Muscle of leg (tissue), 16 donors: ENCODE results near the gene NUB1. TPM values are rescaled to one million over a fixed set of nuclear protein-coding genes. Genes with fewer than 3 reads are reported as not detected.
"Not testable (repeated sequence)": the region's sequence is repeated elsewhere in the genome, so short reads cannot be mapped to it uniquely, and the experiment has no call there.

Source experiments
- DNase-seq: peaks from one replicate; pipeline ENCODE4 v3.0.0; 2013
- H3K27ac ChIP-seq: one replicate; pipeline ENCODE4 v1.5.1; 2013; ENCODE audit warnings: mild to moderate bottlenecking, low read length, control low read depth
- H3K27me3 ChIP-seq: one replicate; pipeline ENCODE4 v1.6.1; 2013; ENCODE audit warnings: low read length; ENCODE audit not compliant: control insufficient read depth, insufficient read depth
- H3K36me3 ChIP-seq: one replicate; pipeline ENCODE4 v1.6.1; 2013; ENCODE audit warnings: low read length; ENCODE audit not compliant: control insufficient read depth, insufficient read depth
- H3K4me1 ChIP-seq: one replicate; pipeline ENCODE4 v1.6.1; 2013; ENCODE audit warnings: low read length; ENCODE audit not compliant: control insufficient read depth, insufficient read depth
- H3K4me3 ChIP-seq: one replicate; pipeline ENCODE4 v1.5.1; 2013; ENCODE audit warnings: low read length, control low read depth
- H3K9me3 ChIP-seq: replicated peaks from 2 replicates; pipeline ENCODE4 v1.6.1; 2013; ENCODE audit warnings: low read depth, low read length; ENCODE audit not compliant: control insufficient read depth
- WGBS: methylation state at CpG from one replicate; pipeline ENCODE4 v1.1.5; 2013; ENCODE audit warnings: missing lambda C conversion rate; ENCODE audit not compliant: insufficient coverage; 5-methylcytosine and 5-hydroxymethylcytosine counted together
- long read RNA-seq, 11 donors: transcript quantifications; one replicate each; lab custom pipeline, GENCODE V29; 2026
- polyA plus RNA-seq, 8 donors: library from polyadenylated mRNA; unstranded; fragments of 120-200 nt; gene quantifications; one replicate each; pipeline versions ENCODE4 v1.2.1 to v1.2.3, GENCODE V29; 2013; ENCODE audit warnings: inconsistent platforms in 1 of 8, low replicate concordance in 1 of 8; ENCODE audit not compliant: insufficient read length in 8 of 8, insufficient read depth in 1 of 8
- total RNA-seq: library from RNA; stranded (reverse); fragments of 120-200 nt; gene quantifications from one replicate; pipeline ENCODE4 v1.2.4, GENCODE V29; 2013

Gene NUB1
- total RNA-seq (25.6 TPM), polyA plus RNA-seq (10 to 100 TPM; 29.2 to 40.6 (median 33.2) TPM)
- long read RNA-seq, donor 1, partial matches to known transcripts = 0 of 1 reads
- long read RNA-seq, donor 1, other reads (novel, unspliced or antisense) = 0 of 1 reads
- long read RNA-seq, donor 2 = 0 reads
- long read RNA-seq, donor 3 = 0 reads
- long read RNA-seq, donor 4, partial matches to known transcripts = 0 of 2 reads
- long read RNA-seq, donor 4, other reads (novel, unspliced or antisense) = 0 of 2 reads
- long read RNA-seq, donor 5, transcript NUB1-203 (9 exons, 1,703 nt) = major isoform, 7 of 26 reads
- long read RNA-seq, donor 5, partial matches to known transcripts = 17 of 26 reads
- long read RNA-seq, donor 5, other reads (novel, unspliced or antisense) = 0 of 26 reads
- long read RNA-seq, donor 6, partial matches to known transcripts = 0 of 3 reads
- long read RNA-seq, donor 6, other reads (novel, unspliced or antisense) = 0 of 3 reads
- long read RNA-seq, donor 7, partial matches to known transcripts = 0 of 1 reads
- long read RNA-seq, donor 7, other reads (novel, unspliced or antisense) = 0 of 1 reads
- long read RNA-seq, donor 8, partial matches to known transcripts = 0 of 2 reads
- long read RNA-seq, donor 8, other reads (novel, unspliced or antisense) = 0 of 2 reads
- long read RNA-seq, donor 9, partial matches to known transcripts = 5 of 6 reads
- long read RNA-seq, donor 9, other reads (novel, unspliced or antisense) = 0 of 6 reads
- long read RNA-seq, donor 10, partial matches to known transcripts = 6 of 8 reads
- long read RNA-seq, donor 10, other reads (novel, unspliced or antisense) = 0 of 8 reads
- long read RNA-seq, donor 11 = 0 reads

GRCh38 chr7:151341357-151342101 lies at the start of gene NUB1:
Gene NUB1, plus strand, starts transcription at chr7:151341812. Its CDS starts 3,538 bp downstream, at chr7:151345350.
- WGBS = under 1% methylated on average over 50 of the region's 72 CpGs
- peak; percentile 91 for DNase-seq
- Histone ChIP-seq H3K4me1 (peaks cover 8% of the 10 kb centered on the region), H3K4me3 (peak within 1 kb of the TSS; percentile 56), H3K27ac (peak within 1 kb of the TSS; percentile 77), H3K9me3 (no peaks in the 10 kb centered on the region), H3K36me3 (peaks cover 13% of the 10 kb centered on the region), H3K27me3 (no peaks in the 10 kb centered on the region)

GRCh38 chr7:151292850-151293249 lies 48.8 kb upstream of the NUB1 start:
- Histone ChIP-seq H3K27me3 (peaks cover 12% of the 10 kb centered on the region), H3K4me3 (no peak overlapping the region), H3K36me3 (no peaks in the 10 kb centered on the region), H3K27ac (no peak overlapping the region), H3K4me1 (no peaks in the 10 kb centered on the region), H3K9me3 (peaks cover 3% of the 10 kb centered on the region)
- 33% methylated on average over 2 of the region's 3 CpGs for WGBS
- DNase-seq = no peak

- no peak overlapping the region for H3K27ac ChIP-seq
- no CpG with 5 or more reads among the region's 3 CpGs for WGBS
- no peak for DNase-seq
- no peaks in the 10 kb centered on the region for H3K36me3 ChIP-seq
- H3K4me1 ChIP-seq = no peaks in the 10 kb centered on the region
- no peak overlapping the region for H3K4me3 ChIP-seq
- peaks cover 9% of the 10 kb centered on the region for H3K9me3 ChIP-seq
- H3K27me3 ChIP-seq = peaks cover 15% of the 10 kb centered on the region
These were observed 45.2 kb upstream of the NUB1 start for GRCh38 chr7:151296202-151296992.

- 40% methylated on average over 1 of the region's 5 CpGs for WGBS
- H3K27ac ChIP-seq = no peak overlapping the region
- peaks cover 3% of the 10 kb centered on the region for H3K4me1 ChIP-seq
- no peak for DNase-seq
- peaks cover 9% of the 10 kb centered on the region for H3K9me3 ChIP-seq
- H3K4me3 ChIP-seq = no peak overlapping the region
- no peaks in the 10 kb centered on the region for H3K36me3 ChIP-seq
- peaks cover 27% of the 10 kb centered on the region for H3K27me3 ChIP-seq
These were observed 42.8 kb upstream of the NUB1 start for GRCh38 chr7:151298765-151299164.

- Histone ChIP-seq H3K4me3 (no peak overlapping the region), H3K9me3 (peaks cover 9% of the 10 kb centered on the region), H3K36me3 (no peaks in the 10 kb centered on the region), H3K27me3 (peaks cover 28% of the 10 kb centered on the region), H3K4me1 (peaks cover 3% of the 10 kb centered on the region), H3K27ac (no peak overlapping the region)
- no peak for DNase-seq
- 96% methylated on average over 6 of the region's 6 CpGs for WGBS
These were observed 42.1 kb upstream of the NUB1 start for GRCh38 chr7:151299530-151299929.

GRCh38 chr7:151299940-151300645 lies 41.5 kb upstream of the NUB1 start:
- no peak overlapping the region for H3K4me3 ChIP-seq
- H3K27me3 ChIP-seq = peaks cover 28% of the 10 kb centered on the region
- WGBS = 94% methylated on average over 3 of the region's 7 CpGs
- peaks cover 3% of the 10 kb centered on the region for H3K4me1 ChIP-seq
- no peak overlapping the region for H3K27ac ChIP-seq
- H3K9me3 ChIP-seq = peaks cover 9% of the 10 kb centered on the region
- no peaks in the 10 kb centered on the region for H3K36me3 ChIP-seq
- no peak for DNase-seq

- no peak for DNase-seq
- Histone ChIP-seq H3K36me3 (no peaks in the 10 kb centered on the region), H3K27me3 (peaks cover 28% of the 10 kb centered on the region), H3K4me3 (no peak overlapping the region), H3K4me1 (peaks cover 3% of the 10 kb centered on the region), H3K27ac (no peak overlapping the region), H3K9me3 (peaks cover 6% of the 10 kb centered on the region)
- WGBS = 81% methylated on average over 19 of the region's 20 CpGs
These were observed 39.8 kb upstream of the NUB1 start for GRCh38 chr7:151301471-151302462.

GRCh38 chr7:151304251-151304650 lies 37.4 kb upstream of the NUB1 start:
- not testable (repeated sequence) for H3K4me1 ChIP-seq, H3K27ac ChIP-seq, H3K36me3 ChIP-seq, H3K9me3 ChIP-seq, H3K4me3 ChIP-seq, DNase-seq
- WGBS = 78% methylated on average over 7 of the region's 19 CpGs
- H3K27me3 ChIP-seq = peaks cover 28% of the 10 kb centered on the region
